ENCODE measurements around the gene CARD9.

CARD9 gene

GRCh38 chr9:136331556-136332481 lies 41.6 kb downstream of the CARD9 start:
- Histone ChIP-seq H3K4me2 (ENCODE audit: low read length) (no peak overlapping the region), H3K4me3 (ENCODE audit: low read length) (no peak overlapping the region), H3K4me1 (ENCODE audit: control insufficient read depth, low read length) (no peaks in the 10 kb centered on the region), H3K9me2 (replicated peaks; ENCODE audit: control insufficient read depth, low read length) (no peaks in the 10 kb centered on the region), H3K27me3 (ENCODE audit: control insufficient read depth, low read length) (peaks cover 11% of the 10 kb centered on the region), H3F3A (ENCODE audit: control insufficient read depth, insufficient read depth) (no peaks in the 10 kb centered on the region), H3K36me3 (ENCODE audit: control insufficient read depth, low read length) (no peaks in the 10 kb centered on the region), H3K79me2 (ENCODE audit: control insufficient read depth, low read length) (no peaks in the 10 kb centered on the region), H4K20me1 (ENCODE audit: control insufficient read depth, insufficient read depth, low read depth, low read length) (no peaks in the 10 kb centered on the region), H3K9me3 (ENCODE audit: control insufficient read depth, insufficient read depth, low read length) (no peaks in the 10 kb centered on the region), H3K27ac (ENCODE audit: low read depth, low read length) (no peak overlapping the region)
- TF ChIP-seq EZH2phosphoT487 (IDR thresholded peaks at IDR 0.05; ENCODE audit: borderline replicate concordance, low read length) (no peak), CTCF (IDR thresholded peaks at IDR 0.05; ENCODE audit: low read depth, low read length, poor library complexity, severe bottlenecking) (no peak)

GRCh38 chr9:136331030-136331429 lies 42.4 kb downstream of the CARD9 start:
- Histone ChIP-seq H3K9me2 (replicated peaks; ENCODE audit: control insufficient read depth, low read length) (no peaks in the 10 kb centered on the region), H4K20me1 (ENCODE audit: control insufficient read depth, insufficient read depth, low read depth, low read length) (no peaks in the 10 kb centered on the region), H3K79me2 (ENCODE audit: control insufficient read depth, low read length) (no peaks in the 10 kb centered on the region), H3F3A (ENCODE audit: control insufficient read depth, insufficient read depth) (no peaks in the 10 kb centered on the region), H3K36me3 (ENCODE audit: control insufficient read depth, low read length) (no peaks in the 10 kb centered on the region), H3K4me2 (ENCODE audit: low read length) (no peak overlapping the region), H3K4me1 (ENCODE audit: control insufficient read depth, low read length) (no peaks in the 10 kb centered on the region), H3K27ac (ENCODE audit: low read depth, low read length) (no peak overlapping the region), H3K27me3 (ENCODE audit: control insufficient read depth, low read length) (peaks cover 15% of the 10 kb centered on the region), H3K9me3 (ENCODE audit: control insufficient read depth, insufficient read depth, low read length) (no peaks in the 10 kb centered on the region), H3K4me3 (ENCODE audit: low read length) (no peak overlapping the region)
- TF ChIP-seq CTCF (IDR thresholded peaks at IDR 0.05; ENCODE audit: low read depth, low read length, poor library complexity, severe bottlenecking) (no peak), EZH2phosphoT487 (IDR thresholded peaks at IDR 0.05; ENCODE audit: borderline replicate concordance, low read length) (no peak)

- Histone ChIP-seq H3K4me2 (ENCODE audit: low read length) (no peak overlapping the region), H3K4me3 (ENCODE audit: low read length) (no peak overlapping the region), H3K27ac (ENCODE audit: low read depth, low read length) (no peak overlapping the region), H3K4me1 (ENCODE audit: control insufficient read depth, low read length) (no peaks in the 10 kb centered on the region), H3K9me3 (ENCODE audit: control insufficient read depth, insufficient read depth, low read length) (no peaks in the 10 kb centered on the region), H3K27me3 (ENCODE audit: control insufficient read depth, low read length) (peaks cover 15% of the 10 kb centered on the region), H3K79me2 (ENCODE audit: control insufficient read depth, low read length) (no peaks in the 10 kb centered on the region), H3F3A (ENCODE audit: control insufficient read depth, insufficient read depth) (no peaks in the 10 kb centered on the region), H4K20me1 (ENCODE audit: control insufficient read depth, insufficient read depth, low read depth, low read length) (no peaks in the 10 kb centered on the region), H3K36me3 (ENCODE audit: control insufficient read depth, low read length) (no peaks in the 10 kb centered on the region), H3K9me2 (replicated peaks; ENCODE audit: control insufficient read depth, low read length) (no peaks in the 10 kb centered on the region)
- no peak for TF ChIP-seq EZH2phosphoT487 (IDR thresholded peaks at IDR 0.05; ENCODE audit: borderline replicate concordance, low read length)
- TF ChIP-seq CTCF (IDR thresholded peaks at IDR 0.05; ENCODE audit: low read depth, low read length, poor library complexity, severe bottlenecking): no peak
Observed at GRCh38 chr9:136330406-136330990, 43.0 kb downstream of the CARD9 start.

Measured in DOHH2 (cell line).